Spleen (tissue), 11 donors: Measurements from ENCODE around the gene NTNG1. TPM values are rescaled to one million over a fixed set of nuclear protein-coding genes. Genes with fewer than 3 reads are reported as not detected.

Experiments used
- DNase-seq: peaks from one replicate; pipeline ENCODE4 v3.0.0-alpha.2; 2020
- H3K27ac ChIP-seq, 8 donors: fragments of 200-600 bp; sonication (generic) in 7 of 8; 1 replicate in 4 of 8; 2 replicates in 4 of 8; pipeline versions ENCODE4 v1.5.0 to v1.8.0; 2016 to 2021; ENCODE audit warnings: inconsistent platforms in 4 of 8, mild to moderate bottlenecking in 4 of 8, moderate library complexity in 1 of 8
- H3K27me3 ChIP-seq, 7 donors: fragments of 200-600 bp; sonication (generic) in 6 of 7; replicated peaks in 1 of 7; 1 replicate in 4 of 7; 2 replicates in 3 of 7; pipeline versions ENCODE4 v1.5.0 to v1.8.0; 2016 to 2021; ENCODE audit warnings: inconsistent platforms in 3 of 7, mild to moderate bottlenecking in 1 of 7
- H3K36me3 ChIP-seq, 6 donors: fragments of 200-600 bp; sonication (generic) in 5 of 6; 1 replicate in 4 of 6; 2 replicates in 2 of 6; pipeline versions ENCODE4 v1.5.0 to v1.8.0; 2016 to 2021; ENCODE audit warnings: inconsistent platforms in 2 of 6
- H3K4me1 ChIP-seq, 6 donors: fragments of 200-600 bp; sonication (generic) in 5 of 6; 1 replicate in 3 of 6; 2 replicates in 3 of 6; pipeline versions ENCODE4 v1.5.0 to v1.8.0; 2016 to 2021; ENCODE audit warnings: inconsistent platforms in 3 of 6
- H3K4me3 ChIP-seq, 8 donors: fragments of 200-600 bp; sonication (generic) in 7 of 8; 1 replicate in 4 of 8; 2 replicates in 4 of 8; pipeline versions ENCODE4 v1.5.0 to v1.8.0; 2016 to 2021; ENCODE audit warnings: inconsistent platforms in 4 of 8, mild to moderate bottlenecking in 4 of 8, moderate library complexity in 2 of 8
- H3K9me3 ChIP-seq, 8 donors: fragments of 200-600 bp; sonication (generic) in 7 of 8; 1 replicate in 4 of 8; 2 replicates in 4 of 8; pipeline versions ENCODE4 v1.5.0 to v1.8.0; 2016 to 2021; ENCODE audit warnings: inconsistent platforms in 4 of 8
- POLR2A ChIP-seq, 3 donors: fragments of 450-650 bp; IDR thresholded peaks; one replicate each; pipeline ENCODE4 v1.5.1; 2017; ENCODE audit warnings: antibody characterized with exemption in 3 of 3, mild to moderate bottlenecking in 1 of 3
- POLR2AphosphoS5 ChIP-seq, 3 donors: sonication (generic); formaldehyde crosslinking; IDR thresholded peaks; one replicate each; pipeline ENCODE4 v1.5.1; 2017; ENCODE audit warnings: antibody characterized with exemption in 3 of 3
- WGBS, 5 donors: extraction: QIAGEN DNeasy Blood & Tissue Kit in 3 of 5; methylation state at CpG; one replicate each; pipeline versions ENCODE4 v1.1.5 to v1.1.7; 2013 to 2018; 5-methylcytosine and 5-hydroxymethylcytosine counted together
- intact Hi-C: fragments of 100-400 bp; cut with DNase I; formaldehyde crosslinking; loops from one replicate; pipeline ENCODE4 v1.15.0; 2023; ENCODE audit warnings: low total_unique reads
- polyA plus RNA-seq, 3 donors: library from polyadenylated mRNA; stranded (reverse); fragments of 200-250 nt; gene quantifications; one replicate each; pipeline ENCODE4 v1.2.1, GENCODE V29; 2013
- total RNA-seq, 7 donors: library from RNA; depleted of rRNA in 3 of 7; stranded (reverse); fragments of >200 nt in 3 of 7; fragmentation: NEBNext Ultra II Directional in 4 of 7; extraction: Animal tissue kit (Norgen Biotek cat#: 25700) in 4 of 7; gene quantifications; one replicate each; pipeline versions ENCODE4 v1.1.0 to v1.2.1, GENCODE V29; 2016 to 2021
- TF ChIP-seq, protein P1 (sequence below), 11 experiments: fragments of 200-600 bp in 7 of 11; fragments of 450-650 bp in 4 of 11; sonication (generic) in 4 of 11; IDR thresholded peaks in 8 of 11; conservative IDR thresholded peaks in 3 of 11; 1 replicate in 7 of 11; 2 replicates in 4 of 11; pipeline versions ENCODE4 v1.4.0 to v1.8.0; 2016 to 2021; ENCODE audit warnings: antibody characterized with exemption in 11 of 11, inconsistent platforms in 4 of 11, mild to moderate bottlenecking in 1 of 11
- donor health status: healthy with polysubstance abuse.
- donor health status: DM: no; HTN: no; CAD: no; lungs with moderate emphysema.
- donor health status: DM: no; HTN: no; CAD: no.
- donor health status: Bipolar disorder and iron deficiency.
- donor health status: healthy.
- donor health status: DM: no; HTN: no; CAD: no.
- donor health status: DM: yes; HTN: yes; CAD: no.

The NTNG1 gene
- total and polyA plus RNA-seq, 10 donors, result 0.11 to 2.0 (median 1.1) TPM

- Histone ChIP-seq H3K9me3 (no peaks in the 10 kb centered on the region), H3K27me3 (peaks cover 0 to 52% (median 13%) of the 10 kb centered on the region in 7 donors), H3K36me3 (no peaks in the 10 kb centered on the region), H3K4me1 (peaks cover 0 to 31% (median 27%) of the 10 kb centered on the region in 6 donors), H3K4me3 (peak overlapping the region; percentile 43 to 77 (median 54)), H3K27ac (no peak overlapping the region)
- 1% methylated on average over 17 to 41 of the region's 41 CpGs for WGBS, 5 donors
- DNase-seq, result peak; percentile 78
- TF ChIP-seq POLR2A (IDR thresholded peaks at IDR 0.05) (no peak), POLR2AphosphoS5 (IDR thresholded peaks at IDR 0.05) (no peak)
- TF ChIP-seq, protein P1, sequence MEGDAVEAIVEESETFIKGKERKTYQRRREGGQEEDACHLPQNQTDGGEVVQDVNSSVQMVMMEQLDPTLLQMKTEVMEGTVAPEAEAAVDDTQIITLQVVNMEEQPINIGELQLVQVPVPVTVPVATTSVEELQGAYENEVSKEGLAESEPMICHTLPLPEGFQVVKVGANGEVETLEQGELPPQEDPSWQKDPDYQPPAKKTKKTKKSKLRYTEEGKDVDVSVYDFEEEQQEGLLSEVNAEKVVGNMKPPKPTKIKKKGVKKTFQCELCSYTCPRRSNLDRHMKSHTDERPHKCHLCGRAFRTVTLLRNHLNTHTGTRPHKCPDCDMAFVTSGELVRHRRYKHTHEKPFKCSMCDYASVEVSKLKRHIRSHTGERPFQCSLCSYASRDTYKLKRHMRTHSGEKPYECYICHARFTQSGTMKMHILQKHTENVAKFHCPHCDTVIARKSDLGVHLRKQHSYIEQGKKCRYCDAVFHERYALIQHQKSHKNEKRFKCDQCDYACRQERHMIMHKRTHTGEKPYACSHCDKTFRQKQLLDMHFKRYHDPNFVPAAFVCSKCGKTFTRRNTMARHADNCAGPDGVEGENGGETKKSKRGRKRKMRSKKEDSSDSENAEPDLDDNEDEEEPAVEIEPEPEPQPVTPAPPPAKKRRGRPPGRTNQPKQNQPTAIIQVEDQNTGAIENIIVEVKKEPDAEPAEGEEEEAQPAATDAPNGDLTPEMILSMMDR (IDR thresholded peaks at IDR 0.05 in 8 of 11, conservative IDR thresholded peaks at IDR 0.05 in 3 of 11), result no peak
- intact Hi-C loops, result no loop called here
Measured at GRCh38 chr1:107141491-107142126, 770 bp downstream of the NTNG1 start.

DNA sequence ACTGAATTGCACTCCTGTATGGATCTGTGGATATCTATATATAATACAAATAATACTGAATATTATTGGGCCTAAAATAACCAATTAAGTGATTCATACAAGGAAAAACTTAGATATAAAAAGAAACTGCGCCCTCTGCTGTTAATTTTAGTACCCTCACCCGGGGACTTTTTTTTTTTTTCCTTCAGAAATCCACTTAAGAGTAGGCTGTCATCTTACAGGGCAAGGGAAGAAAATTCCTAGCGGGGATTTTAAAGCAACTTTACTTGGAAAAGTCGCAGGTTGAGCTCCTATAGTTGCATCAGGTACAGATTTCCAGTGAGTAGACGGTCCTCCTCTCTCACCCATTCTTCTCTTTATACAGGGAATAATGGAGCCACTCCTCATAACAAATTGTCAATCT, 1.3 kb downstream of the NTNG1 start:
- TF ChIP-seq, protein P1 (IDR thresholded peaks at IDR 0.05 in 8 of 11, conservative IDR thresholded peaks at IDR 0.05 in 3 of 11), result peak in 9 of 11 experiments; percentile 11 to 77 (median 59)
- no peak for TF ChIP-seq POLR2A (IDR thresholded peaks at IDR 0.05)
- TF ChIP-seq POLR2AphosphoS5 (IDR thresholded peaks at IDR 0.05), result no peak
- Histone ChIP-seq H3K36me3 (no peaks in the 10 kb centered on the region), H3K27ac (no peak overlapping the region), H3K9me3 (no peaks in the 10 kb centered on the region), H3K4me1 (peaks cover 0 to 31% (median 27%) of the 10 kb centered on the region in 6 donors), H3K4me3 (peak overlapping the region in 7 of 8 donors; percentile 45 to 77 (median 54)), H3K27me3 (peaks cover 0 to 52% (median 13%) of the 10 kb centered on the region in 7 donors)
- DNase-seq, result no peak
- intact Hi-C loops, result no loop called here
- 1 to 5% (median 2%) methylated on average over 5 of the region's 5 CpGs for WGBS, 5 donors

- 47 to 78% (median 65%) methylated on average over 2 of the region's 2 CpGs for WGBS, 5 donors
- no peaks in the 10 kb centered on the region for H3K9me3 ChIP-seq
- DNase-seq, result no peak
- intact Hi-C loops, result no loop called here
- H3K4me1 ChIP-seq, result peaks cover 0 to 31% (median 27%) of the 10 kb centered on the region in 6 donors
- no peaks in the 10 kb centered on the region for H3K36me3 ChIP-seq
- peaks cover 0 to 52% (median 13%) of the 10 kb centered on the region in 7 donors for H3K27me3 ChIP-seq
- TF ChIP-seq POLR2A (IDR thresholded peaks at IDR 0.05) (no peak), POLR2AphosphoS5 (IDR thresholded peaks at IDR 0.05) (no peak)
- TF ChIP-seq, protein P1 (IDR thresholded peaks at IDR 0.05 in 8 of 11, conservative IDR thresholded peaks at IDR 0.05 in 3 of 11), result no peak
- H3K4me3 ChIP-seq, result no peak overlapping the region
- H3K27ac ChIP-seq, result no peak overlapping the region
Measured at GRCh38 chr1:107142666-107143065, 1.8 kb downstream of the NTNG1 start.

DNA sequence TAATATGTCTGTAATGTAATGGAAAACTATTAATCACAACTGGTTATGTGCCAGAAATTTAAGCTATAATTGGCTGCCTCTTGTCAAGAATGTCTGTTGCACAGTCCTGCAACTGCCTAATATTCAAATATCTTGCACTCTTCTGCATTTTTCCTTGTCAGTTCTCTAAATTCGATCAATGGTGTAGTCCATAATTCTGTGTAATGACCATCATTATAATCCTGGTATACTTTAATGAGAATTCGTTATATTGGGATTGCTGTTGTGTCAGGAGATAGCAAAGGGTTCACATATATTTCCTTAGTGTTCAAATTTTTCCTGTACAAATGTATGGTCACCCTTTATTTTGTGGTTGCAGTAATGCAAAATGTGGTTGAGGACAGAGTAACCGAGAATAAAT, 4.8 kb downstream of the NTNG1 start:
- peaks cover 0 to 17% (median 16%) of the 10 kb centered on the region in 6 donors for H3K4me1 ChIP-seq
- no peak overlapping the region for H3K4me3 ChIP-seq
- TF ChIP-seq, protein P1 (IDR thresholded peaks at IDR 0.05 in 8 of 11, conservative IDR thresholded peaks at IDR 0.05 in 3 of 11), result no peak
- no peak for TF ChIP-seq POLR2AphosphoS5 (IDR thresholded peaks at IDR 0.05)
- TF ChIP-seq POLR2A (IDR thresholded peaks at IDR 0.05), result no peak
- intact Hi-C loops, result no loop called here
- peaks cover 0 to 33% (median 11%) of the 10 kb centered on the region in 7 donors for H3K27me3 ChIP-seq
- no peaks in the 10 kb centered on the region for H3K9me3 ChIP-seq
- H3K27ac ChIP-seq, result no peak overlapping the region
- 67 to 81% (median 75%) methylated on average over 3 of the region's 3 CpGs for WGBS, 5 donors
- no peaks in the 10 kb centered on the region for H3K36me3 ChIP-seq
- DNase-seq, result no peak
